ENCODE data around the gene OXA1L. TPM values are rescaled to one million over a fixed set of nuclear protein-coding genes. Genes with fewer than 3 reads are reported as not detected.

The OXA1L gene
- total and polyA plus RNA-seq, 8 donors: 92.5 to 153 (median 142) TPM

- intact Hi-C loops (cut with DNase I): loop anchor here in 1 of 2 donors (5.0 kb wide), 1 partner anchor 36 kb away; no protein-coding TSS in a partner anchor
- TF ChIP-seq CTCF (IDR thresholded peaks at IDR 0.05): no peak
- no peak for DNase-seq
- Histone ChIP-seq H3K9me3 (no peaks in the 10 kb centered on the region), H3K36me3 (no peaks in the 10 kb centered on the region), H3K4me3 (no peak overlapping the region), H3K27ac (no peak overlapping the region), H3K4me1 (peaks cover 15 to 72% of the 10 kb centered on the region in 2 donors), H3K27me3 (no peaks in the 10 kb centered on the region)
- no peak for ATAC-seq
Observed at GRCh38 chr14:22821193-22822015, 54.9 kb downstream of the OXA1L start.

- TF ChIP-seq CTCF (IDR thresholded peaks at IDR 0.05): no peak
- Histone ChIP-seq H3K36me3 (no peaks in the 10 kb centered on the region), H3K4me1 (peaks cover 15 to 65% of the 10 kb centered on the region in 2 donors), H3K9me3 (no peaks in the 10 kb centered on the region), H3K27ac (peak overlapping the region; percentile 33 to 80), H3K27me3 (no peaks in the 10 kb centered on the region), H3K4me3 (peak overlapping the region; percentile 6 to 51)
- intact Hi-C loops (cut with DNase I): loop anchor here in 1 of 2 donors (5.0 kb wide), 1 partner anchor 35 kb away; no protein-coding TSS in a partner anchor
- DNase-seq: peak in 1 of 4 donors; percentile 78
- ATAC-seq: no peak
Observed at GRCh38 chr14:22822016-22822570, 55.6 kb downstream of the OXA1L start.

Other genes with a start within 250 kb of the OXA1L start
- 100 to 1,000 TPM; 220 to 251 TPM for gene DAD1, start 177.5 kb upstream of the OXA1L start, total RNA-seq
- 100 to 1,000 TPM; 192 to 218 (median 199) TPM for gene DAD1, start 177.5 kb upstream of the OXA1L start, polyA plus RNA-seq (ENCODE audit: insufficient read length in 6 of 6)
- 10 to 100 TPM; 33.6 to 51.0 TPM for gene ABHD4, start 168.4 kb upstream of the OXA1L start, total RNA-seq
- 10 to 100 TPM; 32.4 to 41.3 (median 37.3) TPM for gene ABHD4, start 168.4 kb upstream of the OXA1L start, polyA plus RNA-seq (ENCODE audit: insufficient read length in 6 of 6)
- gene OR6J1, start 122.3 kb upstream of the OXA1L start, total RNA-seq: not detected
- gene OR6J1, start 122.3 kb upstream of the OXA1L start, polyA plus RNA-seq (ENCODE audit: insufficient read length in 6 of 6): under 1 TPM; 0.23 to 0.45 (median 0.34) TPM
- 10 to 100 TPM; 41.2 to 67.6 TPM for gene SLC7A7, start 48.7 kb downstream of the OXA1L start, total RNA-seq
- gene SLC7A7, start 48.7 kb downstream of the OXA1L start, polyA plus RNA-seq (ENCODE audit: insufficient read length in 6 of 6): 10 to 100 TPM in 3 of 6 donors, 1 to 10 TPM in 3; 9.6 to 11.2 (median 9.9) TPM
- 10 to 100 TPM; 72.3 to 84.7 TPM for gene MRPL52, start 63.2 kb downstream of the OXA1L start, total RNA-seq
- 10 to 100 TPM; 57.0 to 86.9 (median 68.4) TPM for gene MRPL52, start 63.2 kb downstream of the OXA1L start, polyA plus RNA-seq (ENCODE audit: insufficient read length in 6 of 6)
- 100 to 1,000 TPM; 201 to 225 TPM for gene MMP14, start 69.9 kb downstream of the OXA1L start, total RNA-seq
- 100 to 1,000 TPM; 169 to 211 (median 183) TPM for gene MMP14, start 69.9 kb downstream of the OXA1L start, polyA plus RNA-seq (ENCODE audit: insufficient read length in 6 of 6)
- 100 to 1,000 TPM; 141 to 147 TPM for gene LRP10, start 105.1 kb downstream of the OXA1L start, total RNA-seq
- 10 to 100 TPM; 49.3 to 60.4 (median 57.7) TPM for gene LRP10, start 105.1 kb downstream of the OXA1L start, polyA plus RNA-seq (ENCODE audit: insufficient read length in 6 of 6)
- under 1 TPM; 0.29 to 0.73 TPM for gene REM2, start 116.5 kb downstream of the OXA1L start, total RNA-seq
- gene REM2, start 116.5 kb downstream of the OXA1L start, polyA plus RNA-seq (ENCODE audit: insufficient read length in 6 of 6): 1 to 10 TPM in 1 of 6 donors, under 1 TPM in 5; 0.56 to 1.3 (median 0.87) TPM
- 10 to 100 TPM; 64.9 to 81.8 TPM for gene RBM23, start 152.5 kb downstream of the OXA1L start, total RNA-seq
- gene RBM23, start 152.5 kb downstream of the OXA1L start, polyA plus RNA-seq (ENCODE audit: insufficient read length in 6 of 6): 100 to 1,000 TPM in 5 of 6 donors, 10 to 100 TPM in 1; 96.3 to 133 (median 115) TPM
- gene PRMT5, start 162.7 kb downstream of the OXA1L start, total RNA-seq: 10 to 100 TPM; 48.7 to 73.3 TPM
- gene PRMT5, start 162.7 kb downstream of the OXA1L start, polyA plus RNA-seq (ENCODE audit: insufficient read length in 6 of 6): 100 to 1,000 TPM; 105 to 143 (median 135) TPM
- 10 to 100 TPM; 47.6 to 51.4 TPM for gene HAUS4, start 190.4 kb downstream of the OXA1L start, total RNA-seq
- 10 to 100 TPM; 60.1 to 82.6 (median 71.2) TPM for gene HAUS4, start 190.4 kb downstream of the OXA1L start, polyA plus RNA-seq (ENCODE audit: insufficient read length in 6 of 6)
- gene AJUBA, start 215.9 kb downstream of the OXA1L start, total RNA-seq: 10 to 100 TPM; 37.9 to 39.5 TPM
- 10 to 100 TPM; 38.2 to 51.9 (median 41.9) TPM for gene AJUBA, start 215.9 kb downstream of the OXA1L start, polyA plus RNA-seq (ENCODE audit: insufficient read length in 6 of 6)
- 1 to 10 TPM; 8.3 TPM for gene C14orf93, start 243.5 kb downstream of the OXA1L start, total RNA-seq
- gene C14orf93, start 243.5 kb downstream of the OXA1L start, polyA plus RNA-seq (ENCODE audit: insufficient read length in 6 of 6): 10 to 100 TPM; 21.2 to 24.0 (median 21.6) TPM